Endothelial cell of hepatic sinusoid (primary cell): ENCODE data around the gene TOPORS.
"Not testable (repeated sequence)": the region's sequence is repeated elsewhere in the genome, so short reads cannot be mapped to it uniquely, and the experiment has no call there.

ENCODE experiments used
- in situ Hi-C: cut with HindIII; loops from 2 replicates; pipeline ENCODE4 v1.10.0; 2017; ENCODE audit warnings: low sequenced_read_pairs

TOPORS gene

GRCh38 chr9:32552172-32552872, at the start of gene TOPORS, which contains the start of gene SMIM27:
TOPORS (minus strand) TSS chr9:32552586; CDS start chr9:32552436, 150 bp downstream.
SMIM27 (plus strand) TSS chr9:32552327; CDS start chr9:32552435, 108 bp downstream.
- in situ Hi-C loops: loop anchor here (25.0 kb wide), 1 partner anchor 410 kb away; no protein-coding TSS in a partner anchor

DNA sequence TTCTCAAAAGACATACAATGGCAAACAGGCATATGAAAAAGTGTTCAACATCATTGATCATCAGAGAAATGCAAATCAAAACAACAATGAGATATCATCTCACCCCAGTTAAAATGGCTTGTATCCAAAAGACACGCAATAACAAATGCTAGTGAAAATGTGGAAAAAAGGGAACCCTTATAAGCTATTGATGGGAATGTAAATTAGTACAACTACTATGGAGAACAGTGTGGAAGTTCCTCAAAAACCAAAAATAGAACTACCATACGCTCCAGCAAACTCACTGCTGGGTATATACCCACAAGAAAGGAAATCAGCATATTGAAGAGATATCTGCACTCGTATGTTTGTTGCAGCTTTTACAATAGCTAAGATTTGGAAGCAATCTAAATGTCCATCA, 46.6 kb upstream of the TOPORS start:
- in situ Hi-C loops: not testable (repeated sequence)

DNA sequence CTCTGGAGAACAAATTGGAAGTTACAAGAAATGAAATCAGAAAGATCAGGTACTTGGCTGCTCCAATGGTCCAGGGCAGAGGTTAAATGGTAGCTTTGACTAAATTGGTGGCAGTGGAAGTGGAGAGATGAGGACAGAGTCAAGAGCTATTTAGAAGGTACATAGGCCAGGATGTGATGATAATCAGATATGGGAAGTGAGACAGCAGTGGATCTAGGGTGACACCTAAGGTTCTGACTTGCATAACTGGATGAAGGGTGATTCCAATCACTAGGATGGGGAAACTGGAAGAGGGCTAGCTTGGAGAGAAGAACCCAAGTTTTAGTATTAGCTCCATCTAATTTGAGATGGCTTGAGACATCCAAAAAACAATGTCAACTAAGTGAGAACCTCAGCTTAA, 44.5 kb upstream of the TOPORS start:
- in situ Hi-C loops: no loop called here

DNA sequence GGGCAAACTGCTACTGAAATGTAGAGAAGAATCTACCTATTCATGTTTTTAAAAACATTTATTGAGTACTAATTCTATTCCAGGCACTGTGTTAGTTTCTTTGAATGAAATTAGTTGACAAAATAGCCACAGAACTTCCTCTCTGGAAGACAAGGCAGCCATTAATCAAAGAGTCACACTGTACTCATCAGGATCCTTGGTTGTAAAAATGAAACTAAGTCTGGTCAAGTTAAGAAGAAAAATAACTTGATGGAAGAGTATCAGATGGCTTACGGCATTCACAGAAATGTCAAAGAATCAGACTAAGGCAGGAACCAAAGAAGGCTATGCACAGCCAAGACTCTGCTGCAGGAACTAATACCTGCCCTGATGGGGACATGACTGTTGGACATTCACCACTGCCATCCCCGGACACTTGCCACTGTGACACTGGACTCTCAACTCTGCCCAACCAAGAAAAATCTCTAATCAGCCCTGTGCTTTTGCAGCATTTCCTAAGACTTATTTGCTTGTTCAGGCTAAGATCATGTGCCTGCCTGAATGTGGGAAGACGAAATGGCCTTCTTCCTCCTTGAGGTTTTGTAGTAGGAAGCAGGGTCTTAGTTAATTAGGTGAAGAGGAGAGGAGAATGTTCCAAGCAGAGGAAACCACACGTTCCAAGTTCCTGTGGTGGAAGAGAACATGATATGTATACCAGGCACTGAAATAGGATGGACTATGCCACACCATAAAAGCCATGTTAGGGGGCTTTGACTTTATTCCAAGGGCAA, 43.9 kb upstream of the TOPORS start:
- in situ Hi-C loops: no loop called here

GRCh38 chr9:32590898-32591297, 38.5 kb upstream of the TOPORS start:
- in situ Hi-C loops: no loop called here

DNA sequence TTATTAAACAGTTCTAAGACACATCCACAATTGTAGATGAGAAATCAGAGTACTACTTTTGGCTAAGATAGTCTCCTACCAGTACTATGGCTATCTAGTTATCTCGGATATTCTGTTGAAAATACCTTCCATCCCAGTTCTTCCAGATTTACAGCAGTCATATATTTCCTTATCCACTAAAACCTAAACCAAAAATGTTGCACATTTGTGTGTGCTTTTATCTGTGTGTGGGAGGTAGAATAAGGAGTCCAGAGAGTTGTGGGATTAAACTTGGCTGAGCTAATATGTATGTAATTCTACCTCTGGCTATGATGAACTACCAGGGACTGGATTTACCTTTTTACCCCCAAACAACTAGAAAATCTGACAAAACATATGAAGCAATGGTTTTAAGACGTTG, 38.1 kb upstream of the TOPORS start:
- in situ Hi-C loops: no loop called here

DNA sequence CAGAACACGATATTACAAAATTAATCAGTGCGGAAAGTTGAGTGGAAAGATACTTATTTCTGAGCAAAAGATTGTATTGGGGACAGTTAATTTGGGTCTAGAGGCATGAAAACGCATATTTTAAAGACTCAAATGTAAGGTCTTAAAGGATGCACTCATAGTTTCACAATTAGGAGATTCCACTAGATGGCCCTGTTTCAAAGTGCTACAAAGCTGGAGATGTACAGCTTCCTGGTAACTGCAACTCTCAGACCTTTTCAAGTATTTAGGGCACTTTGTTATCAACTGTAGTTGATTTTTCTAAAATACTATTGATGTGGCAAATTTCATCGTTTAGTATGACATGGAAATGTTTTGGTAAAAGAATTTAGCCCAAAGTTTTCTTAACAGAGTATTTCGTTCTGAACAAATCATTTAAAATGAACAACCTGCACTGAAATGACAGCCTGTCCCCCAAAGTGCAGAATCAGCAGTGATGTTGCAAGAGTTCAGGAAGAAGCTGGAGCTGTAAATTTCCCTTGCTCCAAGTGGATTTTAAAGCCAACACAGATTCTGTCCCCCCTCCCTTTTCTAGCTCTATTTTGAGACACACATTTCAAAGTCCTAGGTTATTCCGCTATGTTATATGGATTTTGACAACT, 36.8 kb upstream of the TOPORS start:
- in situ Hi-C loops: no loop called here

- in situ Hi-C loops: no loop called here
Observed at GRCh38 chr9:32587901-32588300, 35.5 kb upstream of the TOPORS start.

GRCh38 chr9:32584784-32585183, 32.4 kb upstream of the TOPORS start:
- in situ Hi-C loops: no loop called here

GRCh38 chr9:32581512-32582143, 29.2 kb upstream of the TOPORS start:
- in situ Hi-C loops: no loop called here

- in situ Hi-C loops: no loop called here
Observed at GRCh38 chr9:32580631-32581300, 28.4 kb upstream of the TOPORS start.

DNA sequence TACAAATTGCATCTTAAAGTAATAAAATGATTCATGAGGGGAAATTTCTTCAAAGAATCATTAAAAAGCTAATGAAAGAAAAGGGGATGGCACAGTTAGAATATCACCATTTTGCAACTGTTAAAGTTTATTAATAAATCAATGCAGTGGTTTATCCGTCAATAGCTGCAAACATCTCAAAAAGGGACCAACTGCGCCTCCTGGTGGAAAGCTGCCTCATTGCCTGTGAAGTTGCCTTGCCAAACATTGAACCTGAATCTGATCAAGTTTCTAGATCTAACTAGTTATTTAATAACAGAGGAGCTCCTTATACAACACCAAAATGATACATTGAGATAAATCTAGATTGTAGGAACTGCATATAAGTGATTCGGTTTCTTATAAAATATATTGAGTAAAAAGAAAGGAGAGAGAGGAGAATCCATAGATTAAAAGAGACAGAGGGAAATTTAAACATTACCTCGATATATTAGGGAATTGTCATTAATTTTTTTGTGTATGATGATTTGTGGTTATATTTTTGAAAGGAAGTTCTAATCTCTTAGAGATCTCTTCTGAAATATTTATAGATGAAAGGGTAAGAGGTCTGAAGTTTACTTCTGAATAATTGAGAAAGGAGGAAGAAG, 27.4 kb upstream of the TOPORS start:
- in situ Hi-C loops: no loop called here

DNA sequence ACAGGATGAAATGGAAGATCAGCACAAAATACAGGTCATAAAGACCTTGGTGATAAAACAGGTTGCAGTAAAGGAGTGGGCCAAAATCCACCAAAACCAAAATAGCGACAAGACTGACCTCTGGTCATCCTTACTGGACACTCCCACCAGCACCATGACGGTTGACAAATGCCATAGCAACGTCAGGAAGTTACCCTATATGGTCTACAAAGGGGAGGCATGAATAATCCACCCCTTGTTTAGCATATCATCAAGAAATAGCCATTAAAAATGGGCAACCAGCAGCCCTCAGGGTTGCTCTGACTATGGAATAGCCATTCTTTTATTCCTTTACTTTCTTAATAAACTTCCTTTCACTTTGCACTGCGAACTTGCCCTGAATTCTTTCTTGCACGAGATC, 26.6 kb upstream of the TOPORS start:
- in situ Hi-C loops: no loop called here

DNA sequence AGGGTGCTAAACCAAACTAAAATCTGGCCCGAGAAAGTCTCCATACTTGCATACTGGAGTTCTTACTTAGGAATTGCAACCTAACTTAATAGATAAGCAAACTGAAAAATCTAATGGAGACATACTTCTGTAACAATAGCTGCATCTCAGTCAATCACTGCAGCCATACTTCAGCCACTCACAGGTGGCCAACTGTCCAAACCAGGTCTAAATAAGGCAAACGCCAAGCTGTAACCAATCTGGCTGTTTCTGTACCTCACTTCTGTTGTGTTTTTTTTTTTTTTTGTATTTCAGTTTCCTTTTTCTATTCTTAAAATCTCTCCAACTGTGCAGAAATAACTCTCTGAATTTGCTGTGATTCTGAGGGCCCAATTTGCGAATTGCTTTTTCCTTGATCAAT, 24.9 kb upstream of the TOPORS start:
- in situ Hi-C loops: no loop called here

DNA sequence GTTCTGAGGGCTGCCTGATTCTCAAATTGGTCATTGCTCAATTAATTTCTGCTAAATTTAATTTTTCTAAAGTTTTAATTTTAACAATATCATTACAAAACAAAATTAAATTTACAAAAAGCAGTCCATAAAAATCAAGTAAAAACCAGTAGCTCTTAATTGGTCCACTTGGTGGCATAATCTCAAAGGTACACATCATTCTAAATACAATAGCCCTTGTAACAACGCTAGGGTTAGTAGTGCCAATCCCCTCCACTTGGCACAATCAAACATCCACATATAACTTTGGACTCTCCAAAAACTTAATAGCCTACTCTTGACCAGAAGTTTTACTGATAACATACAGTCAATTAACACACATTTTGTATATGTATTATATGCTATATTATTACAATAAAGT, 22.5 kb upstream of the TOPORS start:
- in situ Hi-C loops: loop anchor here (25.0 kb wide), 1 partner anchor 387 kb away; no protein-coding TSS in a partner anchor

- in situ Hi-C loops: loop anchor here (25.0 kb wide), 1 partner anchor 388 kb away; no protein-coding TSS in a partner anchor
Observed at GRCh38 chr9:32573821-32574220, 21.4 kb upstream of the TOPORS start.

- in situ Hi-C loops: loop anchor here (25.0 kb wide), 1 partner anchor 389 kb away; no protein-coding TSS in a partner anchor
Observed at GRCh38 chr9:32572900-32573523, 20.6 kb upstream of the TOPORS start, which contains the start of gene NDUFB6. NDUFB6 (minus strand) TSS chr9:32573159; CDS start chr9:32573060, 99 bp downstream.

- in situ Hi-C loops: loop anchor here (25.0 kb wide), 1 partner anchor 390 kb away; no protein-coding TSS in a partner anchor
Observed at GRCh38 chr9:32571969-32572899, 19.8 kb upstream of the TOPORS start.
